GM12891 (cell line): ENCODE data around the gene CA10.

Experiments
- POLR2A ChIP-seq: IDR thresholded peaks from 2 replicates; pipeline ENCODE4 v1.6.1; 2011; ENCODE audit warnings: low read depth, low read length, control low read depth
- POLR2AphosphoS5 ChIP-seq: IDR thresholded peaks from 2 replicates; pipeline ENCODE4 v1.6.1; 2011; ENCODE audit warnings: low read depth, low read length, control low read depth
- POU2F2 ChIP-seq: IDR thresholded peaks from 2 replicates; pipeline ENCODE4 v1.6.1; 2011; ENCODE audit warnings: low read depth, mild to moderate bottlenecking, control low read depth, low read length, moderate library complexity

- TF ChIP-seq POU2F2, result no peak
- TF ChIP-seq POLR2A, result no peak
- no peak for TF ChIP-seq POLR2AphosphoS5
Measured at GRCh38 chr17:51855806-51856205, 302.7 kb downstream of the CA10 start.
